HCT116 (cell line): Measurements from ENCODE around the gene AMBRA1.

ENCODE experiments used
- CEBPB ChIP-seq: IDR thresholded peaks from 2 replicates; pipeline ENCODE4 v1.6.1; 2012; ENCODE audit warnings: low read depth
- CTCF ChIP-seq, 3 experiments: fragments of 200-600 bp in 1 of 3; sonication (generic) in 1 of 3; IDR thresholded peaks in 2 of 3; conservative IDR thresholded peaks in 1 of 3; 2 replicates each; pipeline ENCODE4 v1.5.1; 2012 to 2017; ENCODE audit warnings: low read depth in 2 of 3, low read length in 2 of 3, antibody characterized with exemption in 1 of 3, borderline replicate concordance in 1 of 3, control low read depth in 1 of 3, mild to moderate bottlenecking in 1 of 3, mixed read lengths in 1 of 3, mixed run types in 1 of 3, moderate library complexity in 1 of 3; ENCODE audit not compliant: insufficient read depth in 1 of 3
- EGR1 ChIP-seq: IDR thresholded peaks from 2 replicates; pipeline ENCODE4 v1.6.1; 2012; ENCODE audit warnings: low read depth
- EZH2 ChIP-seq: fragments of 200-600 bp; sonication (generic); IDR thresholded peaks from 2 replicates; pipeline ENCODE4 v1.6.1; 2017; ENCODE audit warnings: antibody characterized with exemption, mixed run types
- JUND ChIP-seq: IDR thresholded peaks from 2 replicates; pipeline ENCODE4 v1.6.1; 2012
- POLR2A ChIP-seq: IDR thresholded peaks from 2 replicates; pipeline ENCODE4 v1.7.0; 2011; ENCODE audit warnings: borderline replicate concordance; ENCODE audit not compliant: insufficient read depth, insufficient read length; ENCODE audit errors: extremely low read depth
- POLR2AphosphoS5 ChIP-seq: IDR thresholded peaks from 2 replicates; pipeline ENCODE4 v1.6.1; 2011; ENCODE audit warnings: mild to moderate bottlenecking, low read depth, low read length, moderate library complexity
- SP1 ChIP-seq: IDR thresholded peaks from 2 replicates; pipeline ENCODE4 v1.6.1; 2012; ENCODE audit warnings: low read depth
- TF ChIP-seq, protein P1 (sequence below): IDR thresholded peaks from 2 replicates; pipeline ENCODE4 v1.6.1; 2012

DNA sequence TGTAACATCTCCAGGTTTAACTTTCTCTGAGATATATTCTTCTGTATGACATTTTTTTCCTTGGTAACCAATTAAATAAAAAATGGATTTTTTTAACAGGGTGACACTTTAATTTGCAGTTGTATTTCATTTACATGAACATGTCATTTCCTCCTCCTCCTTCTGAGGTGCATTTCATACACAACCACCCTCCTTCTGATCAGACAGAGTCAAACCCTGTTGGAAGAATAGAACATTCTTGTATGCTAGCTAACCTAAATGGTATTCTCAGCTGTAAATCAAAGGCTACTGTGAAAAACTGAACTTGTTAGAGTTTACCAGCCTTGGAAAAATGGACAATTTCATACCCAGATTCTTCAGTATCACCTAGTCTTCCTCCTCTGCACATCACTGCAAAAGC, 149.5 kb downstream of the AMBRA1 start:
- TF ChIP-seq CTCF (IDR thresholded peaks at IDR 0.05 in 2 of 3, conservative IDR thresholded peaks at IDR 0.05 in 1 of 3; ENCODE audit: borderline replicate concordance in 1 of 3, insufficient read depth in 1 of 3, low read depth in 2 of 3, low read length in 2 of 3) = no peak
- no peak for TF ChIP-seq EGR1
- TF ChIP-seq CEBPB = no peak
- no peak for TF ChIP-seq EZH2
- TF ChIP-seq, protein P1, sequence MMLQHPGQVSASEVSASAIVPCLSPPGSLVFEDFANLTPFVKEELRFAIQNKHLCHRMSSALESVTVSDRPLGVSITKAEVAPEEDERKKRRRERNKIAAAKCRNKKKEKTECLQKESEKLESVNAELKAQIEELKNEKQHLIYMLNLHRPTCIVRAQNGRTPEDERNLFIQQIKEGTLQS = no peak
- TF ChIP-seq POLR2AphosphoS5 = no peak
- TF ChIP-seq JUND = no peak
- no peak for TF ChIP-seq SP1
- no peak for TF ChIP-seq POLR2A
